Neural cell (in vitro differentiated cells): ENCODE data around the gene HIF3A.

Experiments
- EP300 ChIP-seq: fragments of 450-650 bp; conservative IDR thresholded peaks from 2 replicates; pipeline ENCODE4 v1.6.1; 2014; ENCODE audit warnings: antibody characterized with exemption, mild to moderate bottlenecking, moderate library complexity; ENCODE audit not compliant: poor library complexity, severe bottlenecking
- EZH2 ChIP-seq: fragments of 200-600, 300-800 bp; shearing (Covaris generic), sonication (generic); IDR thresholded peaks from 2 replicates; pipeline ENCODE4 v1.6.1; 2014; ENCODE audit warnings: antibody characterized with exemption, low read length, borderline replicate concordance, mild to moderate bottlenecking; ENCODE audit not compliant: insufficient read depth, poor library complexity, severe bottlenecking
- MXI1 ChIP-seq: fragments of 450-650 bp; conservative IDR thresholded peaks from 2 replicates; pipeline ENCODE4 v1.6.1; 2014; ENCODE audit warnings: antibody characterized with exemption, mild to moderate bottlenecking; ENCODE audit not compliant: poor library complexity, severe bottlenecking
- POLR2AphosphoS5 ChIP-seq: IDR thresholded peaks from 2 replicates; pipeline ENCODE4 v1.6.1; 2012
- RAD21 ChIP-seq: fragments of 450-650 bp; conservative IDR thresholded peaks from 2 replicates; pipeline ENCODE4 v1.6.1; 2014; ENCODE audit warnings: antibody characterized with exemption, mild to moderate bottlenecking, moderate library complexity
- TAF1 ChIP-seq: IDR thresholded peaks from 2 replicates; pipeline ENCODE4 v1.6.1; 2012; ENCODE audit warnings: low read depth
- TF ChIP-seq, protein P1 (sequence below): fragments of 450-650 bp; IDR thresholded peaks from 2 replicates; pipeline ENCODE4 v1.5.1; 2014; ENCODE audit warnings: antibody characterized with exemption, mild to moderate bottlenecking, moderate library complexity; ENCODE audit not compliant: poor library complexity, severe bottlenecking

DNA sequence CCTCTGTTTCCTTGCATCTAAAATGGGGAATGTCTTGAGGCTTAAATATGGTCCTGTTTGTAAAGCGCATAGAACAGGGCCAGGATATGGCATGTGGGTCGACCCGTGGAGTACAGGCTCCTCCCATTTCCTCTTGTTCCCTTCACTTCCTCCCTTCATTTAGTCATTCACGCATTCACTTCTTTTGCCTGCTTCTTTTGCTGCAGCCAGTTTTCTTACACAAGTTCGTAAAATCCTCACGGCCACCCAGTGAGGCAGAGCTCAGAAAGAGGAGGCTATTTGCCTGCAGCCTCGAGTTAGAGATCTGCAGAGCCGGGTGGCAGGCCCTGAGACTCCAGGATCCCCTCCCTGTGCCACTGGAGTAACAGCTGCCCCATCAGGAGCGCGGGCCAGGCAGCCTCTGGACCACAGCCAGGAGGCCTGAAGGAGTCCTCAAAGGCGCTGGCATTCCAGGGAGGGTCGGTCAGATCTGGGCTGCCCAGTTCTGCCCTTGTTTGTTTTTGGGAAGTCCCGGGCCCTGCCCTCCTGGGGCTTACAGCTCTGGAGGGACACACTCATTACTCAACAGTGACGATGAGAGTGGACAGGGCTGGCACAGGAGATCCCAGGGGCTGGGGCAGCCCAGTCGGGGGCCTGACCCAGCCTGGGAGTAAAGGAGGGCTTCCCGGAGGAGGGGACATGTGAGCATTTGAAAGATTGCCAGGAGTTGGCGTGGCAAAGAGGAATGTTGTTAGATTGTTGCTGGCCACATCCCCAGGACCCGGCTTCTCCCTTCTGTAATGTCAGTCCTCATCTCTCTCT is 54.6 kb downstream of the HIF3A start:
- TF ChIP-seq EZH2 (no peak), RAD21 (no peak), POLR2AphosphoS5 (no peak), MXI1 (no peak), EP300 (no peak), TAF1 (no peak)
- TF ChIP-seq, protein P1, sequence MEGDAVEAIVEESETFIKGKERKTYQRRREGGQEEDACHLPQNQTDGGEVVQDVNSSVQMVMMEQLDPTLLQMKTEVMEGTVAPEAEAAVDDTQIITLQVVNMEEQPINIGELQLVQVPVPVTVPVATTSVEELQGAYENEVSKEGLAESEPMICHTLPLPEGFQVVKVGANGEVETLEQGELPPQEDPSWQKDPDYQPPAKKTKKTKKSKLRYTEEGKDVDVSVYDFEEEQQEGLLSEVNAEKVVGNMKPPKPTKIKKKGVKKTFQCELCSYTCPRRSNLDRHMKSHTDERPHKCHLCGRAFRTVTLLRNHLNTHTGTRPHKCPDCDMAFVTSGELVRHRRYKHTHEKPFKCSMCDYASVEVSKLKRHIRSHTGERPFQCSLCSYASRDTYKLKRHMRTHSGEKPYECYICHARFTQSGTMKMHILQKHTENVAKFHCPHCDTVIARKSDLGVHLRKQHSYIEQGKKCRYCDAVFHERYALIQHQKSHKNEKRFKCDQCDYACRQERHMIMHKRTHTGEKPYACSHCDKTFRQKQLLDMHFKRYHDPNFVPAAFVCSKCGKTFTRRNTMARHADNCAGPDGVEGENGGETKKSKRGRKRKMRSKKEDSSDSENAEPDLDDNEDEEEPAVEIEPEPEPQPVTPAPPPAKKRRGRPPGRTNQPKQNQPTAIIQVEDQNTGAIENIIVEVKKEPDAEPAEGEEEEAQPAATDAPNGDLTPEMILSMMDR: no peak
